BE2C (cell line): ENCODE data around the gene SYT1.

Experiments used
- DNase-seq: peaks from one replicate; pipeline ENCODE4 v3.0.0-alpha.2; 2020
- H3K27me3 ChIP-seq: fragments of 250-450 bp; sonication (Bioruptor Pico); 2 replicates; pipeline ENCODE4 v1.5.1; 2020; ENCODE audit warnings: mild to moderate bottlenecking
- H3K36me3 ChIP-seq: fragments of 250-450 bp; sonication (Bioruptor Pico); 2 replicates; pipeline ENCODE4 v1.5.1; 2020; ENCODE audit warnings: mild to moderate bottlenecking
- H3K4me1 ChIP-seq: fragments of 250-450 bp; sonication (Bioruptor Pico); 2 replicates; pipeline ENCODE4 v1.5.1; 2020
- H3K4me3 ChIP-seq: 2 replicates; pipeline ENCODE4 v1.5.1; 2011; ENCODE audit warnings: low read depth, low read length
- H3K9me3 ChIP-seq: fragments of 250-450 bp; sonication (Bioruptor Pico); 2 replicates; pipeline ENCODE4 v1.5.1; 2020
- CTCF ChIP-seq: IDR thresholded peaks from 2 replicates; pipeline ENCODE4 v1.5.1; 2012; ENCODE audit warnings: mild to moderate bottlenecking, low read depth, low read length

Gene SYT1

GRCh38 chr12:78886719-78887407 is 22.3 kb downstream of the SYT1 start:
- Histone ChIP-seq H3K9me3 (no peaks in the 10 kb centered on the region), H3K27me3 (no peaks in the 10 kb centered on the region), H3K4me1 (peaks cover 63% of the 10 kb centered on the region), H3K36me3 (peaks cover 16% of the 10 kb centered on the region), H3K4me3 (peak overlapping the region; percentile 42)
- TF ChIP-seq CTCF: no peak
- peak; percentile 56 for DNase-seq

- Histone ChIP-seq H3K36me3 (peaks cover 16% of the 10 kb centered on the region), H3K4me1 (peaks cover 66% of the 10 kb centered on the region), H3K9me3 (no peaks in the 10 kb centered on the region), H3K27me3 (no peaks in the 10 kb centered on the region), H3K4me3 (peak overlapping the region; percentile 42)
- DNase-seq: no peak
- no peak for TF ChIP-seq CTCF
Measured at GRCh38 chr12:78887444-78887843, 22.9 kb downstream of the SYT1 start.

GRCh38 chr12:78888568-78888967 is 24.0 kb downstream of the SYT1 start:
- H3K27me3 ChIP-seq: no peaks in the 10 kb centered on the region
- DNase-seq: no peak
- TF ChIP-seq CTCF: no peak
- H3K36me3 ChIP-seq: peaks cover 16% of the 10 kb centered on the region
- no peaks in the 10 kb centered on the region for H3K9me3 ChIP-seq
- no peak overlapping the region for H3K4me3 ChIP-seq
- H3K4me1 ChIP-seq: peaks cover 74% of the 10 kb centered on the region

GRCh38 chr12:78891646-78892353 is 27.2 kb downstream of the SYT1 start:
- Histone ChIP-seq H3K36me3 (peaks cover 16% of the 10 kb centered on the region), H3K4me3 (peak overlapping the region; percentile 10), H3K4me1 (peaks cover 75% of the 10 kb centered on the region), H3K9me3 (no peaks in the 10 kb centered on the region), H3K27me3 (no peaks in the 10 kb centered on the region)
- DNase-seq: no peak
- TF ChIP-seq CTCF: no peak

- Histone ChIP-seq H3K9me3 (no peaks in the 10 kb centered on the region), H3K4me3 (no peak overlapping the region; the same call in 1 of the 2 replicates), H3K4me1 (peaks cover 37% of the 10 kb centered on the region), H3K36me3 (peaks cover 26% of the 10 kb centered on the region), H3K27me3 (no peaks in the 10 kb centered on the region)
- TF ChIP-seq CTCF: no peak
- peak; percentile 87 for DNase-seq
Measured at GRCh38 chr12:78898416-78898815, 33.8 kb downstream of the SYT1 start.

- no peak overlapping the region for H3K4me3 ChIP-seq
- H3K36me3 ChIP-seq: peaks cover 27% of the 10 kb centered on the region
- no peak for DNase-seq
- H3K9me3 ChIP-seq: no peaks in the 10 kb centered on the region
- TF ChIP-seq CTCF: no peak
- no peaks in the 10 kb centered on the region for H3K27me3 ChIP-seq
- H3K4me1 ChIP-seq: peaks cover 60% of the 10 kb centered on the region
Measured at GRCh38 chr12:78914859-78915331, 50.3 kb downstream of the SYT1 start.
